H1 (cell line): ENCODE data around the gene GRIA3. TPM values are rescaled to one million over a fixed set of nuclear protein-coding genes. Genes with fewer than 3 reads are reported as not detected.
"Not testable (repeated sequence)": the region's sequence is repeated elsewhere in the genome, so short reads cannot be mapped to it uniquely, and the experiment has no call there.

Experiments used
- CTCF ChIA-PET: fragments of 300-600 bp; sonication (Branson Sonifier 250); formaldehyde crosslinking; loops from one replicate; lab custom pipeline; 2021; ENCODE audit not compliant: partially characterized antibody; lab: Charles Lee
- POLR2A ChIA-PET: fragments of 300-600 bp; sonication (Branson Sonifier 250); formaldehyde crosslinking; loops from one replicate; lab custom pipeline; 2021; ENCODE audit warnings: inconsistent platforms; ENCODE audit not compliant: partially characterized antibody; lab: Charles Lee
- DNase-seq, 2 experiments: peaks; one replicate each; pipeline versions ENCODE4 v3.0.0 to v3.0.0-alpha.2; 2010 to 2022; ENCODE audit warnings: low spot score in 2 of 2, low read depth in 1 of 2, mixed read lengths in 1 of 2
- FAIRE-seq: peaks from 2 replicates; lab custom pipeline; 2011; peaks lifted over from hg19 to GRCh38; lab: Jason Lieb, UNC
- H2AFZ ChIP-seq: 2 replicates; pipeline ENCODE4 v1.8.1; 2012; ENCODE audit warnings: low read length, inconsistent platforms
- H2AK5ac ChIP-seq: 2 replicates; pipeline ENCODE4 v1.6.1; 2013; ENCODE audit warnings: low read depth, low read length
- H2BK120ac ChIP-seq: replicated peaks from 2 replicates; pipeline ENCODE3; 2013; ENCODE audit warnings: low read depth, low read length, inconsistent platforms
- H2BK12ac ChIP-seq: 2 replicates; pipeline ENCODE4 v1.6.1; 2013; ENCODE audit warnings: low read depth, low read length
- H2BK15ac ChIP-seq: 2 replicates; pipeline ENCODE4 v1.6.1; 2013; ENCODE audit warnings: low read length
- H2BK20ac ChIP-seq: 2 replicates; pipeline ENCODE4 v1.6.1; 2013; ENCODE audit warnings: low read length
- H2BK5ac ChIP-seq: 2 replicates; pipeline ENCODE4 v1.6.1; 2013; ENCODE audit warnings: low read depth, low read length
- H3K14ac ChIP-seq: 2 replicates; pipeline ENCODE4 v1.6.1; 2013; ENCODE audit warnings: inconsistent platforms; ENCODE audit not compliant: insufficient read length
- H3K18ac ChIP-seq: 2 replicates; pipeline ENCODE4 v1.6.1; 2013; ENCODE audit warnings: low read length; ENCODE audit errors: extremely low read depth
- H3K23ac ChIP-seq: 2 replicates; pipeline ENCODE4 v1.6.1; 2013; ENCODE audit warnings: inconsistent platforms; ENCODE audit not compliant: insufficient read length
- H3K23me2 ChIP-seq: 2 replicates; pipeline ENCODE4 v1.6.1; 2013; ENCODE audit warnings: low read depth, low read length
- H3K27ac ChIP-seq: 2 replicates; pipeline ENCODE4 v1.6.1; 2011; ENCODE audit warnings: low read depth, low read length, inconsistent platforms
- H3K27me3 ChIP-seq, 4 experiments: replicated peaks in 1 of 4; 1 replicate in 1 of 4; 2 replicates in 3 of 4; pipeline versions ENCODE4 v1.6.1 to v1.8.1; 2011 to 2013; ENCODE audit warnings: low read length in 3 of 4, mild to moderate bottlenecking in 3 of 4, inconsistent platforms in 2 of 4, mixed read lengths in 2 of 4, moderate library complexity in 1 of 4; ENCODE audit not compliant: control insufficient read depth in 3 of 4, insufficient read depth in 3 of 4; ENCODE audit errors: extremely low read depth in 1 of 4
- H3K36me3 ChIP-seq, 4 experiments: 2 replicates each; pipeline versions ENCODE4 v1.6.1 to v1.8.1; 2011 to 2013; ENCODE audit warnings: mild to moderate bottlenecking in 4 of 4, low read length in 3 of 4, moderate library complexity in 2 of 4, control low read depth in 1 of 4, inconsistent platforms in 1 of 4; ENCODE audit not compliant: insufficient read depth in 4 of 4, control insufficient read depth in 2 of 4
- H3K4ac ChIP-seq: replicated peaks from 2 replicates; pipeline ENCODE3; 2013; ENCODE audit warnings: low read length, low read depth, mixed read lengths, inconsistent platforms; ENCODE audit not compliant: insufficient read length
- H3K4me1 ChIP-seq, 4 experiments: replicated peaks in 1 of 4; 1 replicate in 1 of 4; 2 replicates in 3 of 4; pipeline versions ENCODE4 v1.6.1 to v1.8.1; 2011 to 2013; ENCODE audit warnings: low read length in 3 of 4, inconsistent platforms in 2 of 4, mixed read lengths in 1 of 4; ENCODE audit not compliant: insufficient read depth in 4 of 4, control insufficient read depth in 3 of 4
- H3K4me2 ChIP-seq, 2 experiments: 2 replicates each; pipeline versions ENCODE4 v1.6.1 to v1.8.1; 2011 to 2013; ENCODE audit warnings: low read depth in 2 of 2, low read length in 2 of 2, control low read depth in 1 of 2, inconsistent platforms in 1 of 2, mild to moderate bottlenecking in 1 of 2; ENCODE audit not compliant: insufficient read depth in 1 of 2
- H3K4me3 ChIP-seq, 4 experiments: fragments of 200-600, 300-600 bp in 1 of 4; sonication (generic), shearing (Covaris generic), sonication (Bioruptor Twin) in 1 of 4; 2 replicates each; pipeline versions ENCODE4 v1.5.1 to v1.8.1; 2011 to 2016; ENCODE audit warnings: low read length in 4 of 4, low read depth in 3 of 4, control low read depth in 2 of 4, inconsistent platforms in 2 of 4, mild to moderate bottlenecking in 2 of 4, mixed read lengths in 1 of 4, moderate library complexity in 1 of 4; ENCODE audit not compliant: insufficient read depth in 2 of 4; ENCODE audit errors: extremely low read depth in 1 of 4
- H3K56ac ChIP-seq: replicated peaks from 2 replicates; pipeline ENCODE3; 2013; ENCODE audit warnings: low read depth, mild to moderate bottlenecking, mixed read lengths, low read length, inconsistent platforms; ENCODE audit not compliant: insufficient read length
- H3K79me1 ChIP-seq: 2 replicates; pipeline ENCODE4 v1.6.1; 2013; ENCODE audit warnings: low read depth, low read length, control low read depth
- H3K79me2 ChIP-seq, 2 experiments: 2 replicates each; pipeline versions ENCODE4 v1.6.1 to v1.8.1; 2012 to 2013; ENCODE audit warnings: low read length in 2 of 2, mild to moderate bottlenecking in 2 of 2, inconsistent platforms in 1 of 2; ENCODE audit not compliant: insufficient read depth in 2 of 2, control insufficient read depth in 1 of 2
- H3K9ac ChIP-seq, 4 experiments: replicated peaks in 1 of 4; 1 replicate in 1 of 4; 2 replicates in 3 of 4; pipeline versions ENCODE4 v1.6.1 to v1.8.1; 2011 to 2013; ENCODE audit warnings: low read depth in 3 of 4, low read length in 3 of 4, control low read depth in 2 of 4, mild to moderate bottlenecking in 2 of 4, moderate library complexity in 2 of 4, inconsistent platforms in 1 of 4; ENCODE audit errors: extremely low read depth in 1 of 4
- H3K9me3 ChIP-seq, 2 experiments: 2 replicates each; pipeline versions ENCODE4 v1.6.1 to v1.8.1; 2012 to 2013; ENCODE audit warnings: mild to moderate bottlenecking in 2 of 2, moderate library complexity in 2 of 2, control low read depth in 1 of 2, inconsistent platforms in 1 of 2, low read depth in 1 of 2, low read length in 1 of 2, mixed read lengths in 1 of 2; ENCODE audit not compliant: insufficient read depth in 2 of 2
- H4K20me1 ChIP-seq, 2 experiments: replicated peaks in 1 of 2; 2 replicates each; pipeline versions ENCODE3 to v1.8.1; 2011 to 2013; ENCODE audit warnings: inconsistent platforms in 2 of 2, low read length in 2 of 2, mild to moderate bottlenecking in 1 of 2; ENCODE audit not compliant: insufficient read depth in 2 of 2, control insufficient read depth in 1 of 2
- H4K5ac ChIP-seq: 2 replicates; pipeline ENCODE4 v1.6.1; 2013; ENCODE audit warnings: low read length, low read depth, mixed read lengths, inconsistent platforms; ENCODE audit not compliant: insufficient read length
- H4K8ac ChIP-seq: 2 replicates; pipeline ENCODE4 v1.8.0; 2013; ENCODE audit warnings: mild to moderate bottlenecking, moderate library complexity, low read length, inconsistent platforms; ENCODE audit not compliant: insufficient read depth; ENCODE audit errors: extremely low read depth
- H4K91ac ChIP-seq: replicated peaks from 2 replicates; pipeline ENCODE3; 2013; ENCODE audit warnings: low read length, mixed read lengths, inconsistent platforms; ENCODE audit not compliant: insufficient read length
- CBX5 ChIP-seq: fragments of 300-800, 300-1000 bp; sonication (generic); IDR thresholded peaks from 2 replicates; pipeline ENCODE4 v1.7.1; 2016; ENCODE audit warnings: antibody characterized with exemption, low read length, low read depth
- CEBPB ChIP-seq: IDR thresholded peaks from 2 replicates; pipeline ENCODE4 v1.6.1; 2012; ENCODE audit warnings: low read depth, low read length
- KDM5A ChIP-seq: fragments of 200-600 bp; IDR thresholded peaks from 2 replicates; pipeline ENCODE4 v1.7.1; 2012; ENCODE audit warnings: mild to moderate bottlenecking, low read length, inconsistent platforms, mixed read lengths
- RNF2 ChIP-seq: fragments of 200-900, 300-1000 bp; sonication (generic); IDR thresholded peaks from 2 replicates; pipeline ENCODE4 v1.7.1; 2016; ENCODE audit warnings: borderline replicate concordance, low read depth, mild to moderate bottlenecking, antibody characterized with exemption, low read length; ENCODE audit not compliant: poor library complexity, severe bottlenecking; ENCODE audit errors: missing control alignments
- WGBS, 2 experiments: shearing (Covaris generic) in 1 of 2; methylation state at CpG; one replicate each; pipeline versions ENCODE4 v1.1.6 to v1.1.7; 2013 to 2015; ENCODE audit warnings: low lambda C conversion rate in 2 of 2, mixed read lengths in 2 of 2, inconsistent platforms in 1 of 2, low coverage in 1 of 2, missing lambda C conversion rate in 1 of 2; ENCODE audit not compliant: insufficient replicate concordance in 2 of 2, insufficient coverage in 1 of 2, insufficient read length in 1 of 2; ENCODE audit errors: extremely low coverage in 1 of 2, missing lambda C conversion rate in 1 of 2; 5-methylcytosine and 5-hydroxymethylcytosine counted together
- polyA plus RNA-seq, 7 experiments: library from polyadenylated mRNA; depleted of rRNA in 3 of 7; stranded (reverse) in 5 of 7; unstranded in 2 of 7; fragments of >200 nt in 5 of 7; fragments of 200-250 nt in 2 of 7; gene quantifications; 1 replicate in 5 of 7; 2 replicates in 1 of 7; 4 replicates in 1 of 7; pipeline versions ENCODE4 v1.2.1 to v1.2.3, GENCODE V29; 2011 to 2013; ENCODE audit warnings: missing spikeins in 2 of 7, mixed read lengths in 2 of 7
- total RNA-seq: library from RNA; stranded (reverse); fragmentation: NEBNext Ultra II Directional; extraction: Animal tissue kit (Norgen Biotek cat#: 25700); gene quantifications from 2 replicates; pipeline ENCODE4 v1.2.1, GENCODE V29; 2021

The GRIA3 gene
- total and polyA plus RNA-seq, 2 of the 8 experiments (the other 6 are each of a cell fraction or from before 2014, with no cell fraction given), result 2.6 to 3.0 TPM

DNA sequence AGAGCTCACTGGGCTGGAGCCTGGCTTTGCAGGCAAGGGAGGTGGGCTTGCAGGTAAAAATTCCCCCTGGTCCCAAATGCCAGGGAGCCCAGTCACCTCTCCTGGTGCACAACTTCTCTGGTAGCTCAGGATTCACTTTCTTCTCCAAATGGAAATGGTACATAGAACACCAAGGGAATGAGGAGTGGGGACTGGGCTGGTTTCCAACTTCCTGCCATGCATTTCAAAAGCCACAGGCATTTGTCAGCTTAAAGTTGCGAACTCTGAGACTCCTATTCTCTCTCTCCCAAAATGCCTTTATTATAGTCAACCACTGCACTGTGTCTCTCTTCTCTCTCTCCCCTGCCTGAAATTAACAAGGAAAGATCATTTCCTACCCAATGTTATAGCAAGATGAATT lies 177.3 kb downstream of the GRIA3 start (continued):
- TF ChIP-seq CEBPB (no peak), KDM5A (no peak), CBX5 (no peak), RNF2 (no peak)

DNA sequence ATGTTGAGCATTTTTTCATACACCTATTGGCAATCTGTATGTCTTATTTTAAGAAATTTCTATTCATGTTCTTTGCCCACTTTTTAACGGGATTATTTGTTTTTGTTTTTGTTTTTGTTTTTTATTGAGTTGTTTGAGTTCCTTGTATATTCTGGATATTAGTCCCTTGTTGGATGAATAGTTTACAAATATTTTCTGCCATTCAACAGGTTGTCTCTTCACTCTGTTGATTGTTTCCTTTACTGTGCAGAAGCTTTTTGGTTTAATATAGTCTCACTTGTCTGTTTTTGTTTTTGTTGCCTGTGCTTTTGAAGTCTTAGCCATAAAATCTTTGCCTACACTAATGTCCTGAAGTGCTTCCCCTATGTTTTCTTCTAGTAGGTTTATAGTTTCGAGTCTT lies 202.1 kb downstream of the GRIA3 start:
- H3K4me1 ChIP-seq, H3K27me3 ChIP-seq, DNase-seq, H3K9me3 ChIP-seq, H4K20me1 ChIP-seq, CTCF ChIA-PET, H2BK12ac ChIP-seq, H3K18ac ChIP-seq, H3K23ac ChIP-seq, H2BK20ac ChIP-seq, H3K79me1 ChIP-seq, H4K8ac ChIP-seq, FAIRE-seq, H2BK120ac ChIP-seq, H3K14ac ChIP-seq, H2BK5ac ChIP-seq, H3K23me2 ChIP-seq, H3K4ac ChIP-seq, H3K36me3 ChIP-seq, H3K27ac ChIP-seq, H4K5ac ChIP-seq, H3K79me2 ChIP-seq, H3K56ac ChIP-seq, H3K4me2 ChIP-seq, H2AFZ ChIP-seq, H4K91ac ChIP-seq, H2BK15ac ChIP-seq, H3K9ac ChIP-seq, H3K4me3 ChIP-seq, POLR2A ChIA-PET, H2AK5ac ChIP-seq: not testable (repeated sequence)
- WGBS, 2 experiments, result 94% methylated on average over 2 of the region's 2 CpGs; no CpG with 5 or more reads in 1 of the 2 experiments
